Endothelial cell of umbilical vein (primary cell): ENCODE results near the gene CLEC16A. TPM values are rescaled to one million over a fixed set of nuclear protein-coding genes. Genes with fewer than 3 reads are reported as not detected.

Experiments
- BruUV-seq: library from RNA; stranded (reverse); fragments of 400-500 nt; replicated peaks from 2 replicates; lab custom pipeline; 2021; lab: Mats Ljungman, UMichigan
- CTCF ChIA-PET: fragments of 300-600, 350-600 bp; sonication (Branson Sonifier 250); formaldehyde crosslinking; loops from one replicate; lab custom pipeline; 2021; ENCODE audit warnings: antibody characterized with exemption, inconsistent platforms; lab: Charles Lee
- POLR2A ChIA-PET: fragments of 300-600, 350-600 bp; sonication (Branson Sonifier 250); formaldehyde crosslinking; loops from one replicate; lab custom pipeline; 2021; ENCODE audit warnings: antibody characterized with exemption, inconsistent platforms; lab: Charles Lee
- DNase-seq: peaks from one replicate; pipeline ENCODE4 v3.0.0-alpha.2; 2011; ENCODE audit warnings: low read depth, low spot score
- FAIRE-seq: peaks from 2 replicates; lab custom pipeline; 2011; peaks lifted over from hg19 to GRCh38; lab: Jason Lieb, UNC
- H2AFZ ChIP-seq: 2 replicates; pipeline ENCODE4 v1.6.0; 2012; ENCODE audit warnings: low read depth, low read length, control low read depth, inconsistent platforms
- H3K27ac ChIP-seq: 2 replicates; pipeline ENCODE4 v1.5.1; 2011; ENCODE audit warnings: low read depth, mild to moderate bottlenecking, control low read depth, low read length, moderate library complexity; ENCODE audit not compliant: insufficient read depth
- H3K27me3 ChIP-seq, 2 experiments: 2 replicates each; pipeline versions ENCODE4 v1.6.0 to v1.6.1; 2011; ENCODE audit warnings: low read length in 2 of 2, mixed read lengths in 1 of 2; ENCODE audit not compliant: control insufficient read depth in 2 of 2, insufficient read depth in 2 of 2
- H3K36me3 ChIP-seq, 2 experiments: 2 replicates in 1 of 2; 3 replicates in 1 of 2; pipeline ENCODE4 v1.5.1; 2011; ENCODE audit warnings: low read length in 2 of 2, mild to moderate bottlenecking in 1 of 2, moderate library complexity in 1 of 2; ENCODE audit not compliant: control insufficient read depth in 2 of 2, insufficient read depth in 2 of 2; ENCODE audit errors: extremely low read depth in 1 of 2
- H3K4me1 ChIP-seq: 3 replicates; pipeline ENCODE4 v1.5.1; 2011; ENCODE audit warnings: mild to moderate bottlenecking, low read length; ENCODE audit not compliant: control insufficient read depth, insufficient read depth; ENCODE audit errors: extremely low read depth
- H3K4me2 ChIP-seq: 2 replicates; pipeline ENCODE4 v1.6.1; 2011; ENCODE audit warnings: low read length, control low read depth, mixed read lengths; ENCODE audit not compliant: insufficient read depth
- H3K4me3 ChIP-seq, 3 experiments: fragments of 200-600 bp in 1 of 3; sonication (generic), shearing (Covaris generic) in 1 of 3; replicated peaks in 1 of 3; 2 replicates each; pipeline ENCODE4 v1.5.1; 2011 to 2016; ENCODE audit warnings: control low read depth in 3 of 3, low read length in 3 of 3, mild to moderate bottlenecking in 2 of 3, inconsistent platforms in 1 of 3, low read depth in 1 of 3, moderate library complexity in 1 of 3; ENCODE audit not compliant: insufficient read depth in 1 of 3
- H3K79me2 ChIP-seq: 2 replicates; pipeline ENCODE4 v1.6.0; 2012; ENCODE audit warnings: low read length, inconsistent platforms; ENCODE audit not compliant: control insufficient read depth, insufficient read depth
- H3K9ac ChIP-seq: replicated peaks from 2 replicates; pipeline ENCODE3; 2011; ENCODE audit warnings: low read length, control low read depth; ENCODE audit not compliant: insufficient read depth; ENCODE audit errors: extremely low read depth
- H3K9me1 ChIP-seq: replicated peaks from 3 replicates; pipeline ENCODE4 v1.6.0; 2011; ENCODE audit warnings: mild to moderate bottlenecking, low read length; ENCODE audit not compliant: control insufficient read depth, insufficient read depth; ENCODE audit errors: extremely low read depth
- H3K9me3 ChIP-seq: replicated peaks from 2 replicates; pipeline ENCODE4 v1.5.1; 2012; ENCODE audit warnings: low read length, inconsistent platforms; ENCODE audit not compliant: control insufficient read depth, insufficient read depth
- H4K20me1 ChIP-seq: replicated peaks from 2 replicates; pipeline ENCODE3; 2011; ENCODE audit warnings: mild to moderate bottlenecking, low read length; ENCODE audit not compliant: control insufficient read depth, insufficient read depth; ENCODE audit errors: extremely low read depth
- EZH2 ChIP-seq: IDR thresholded peaks from 2 replicates; pipeline ENCODE4 v1.6.1; 2012; ENCODE audit warnings: borderline replicate concordance, low read depth, mild to moderate bottlenecking, moderate library complexity, low read length, inconsistent platforms; ENCODE audit not compliant: severe bottlenecking
- FOS ChIP-seq: IDR thresholded peaks from 2 replicates; pipeline ENCODE4 v1.6.1; 2011; ENCODE audit warnings: mild to moderate bottlenecking, low read length, moderate library complexity, borderline replicate concordance; ENCODE audit not compliant: insufficient read depth
- GATA2 ChIP-seq: IDR thresholded peaks from 2 replicates; pipeline ENCODE4 v1.7.0; 2011; ENCODE audit warnings: low read depth, mild to moderate bottlenecking, moderate library complexity, mixed read lengths, low read length; ENCODE audit not compliant: insufficient read length, insufficient read depth
- JUN ChIP-seq: IDR thresholded peaks from 2 replicates; pipeline ENCODE4 v1.6.1; 2011; ENCODE audit warnings: borderline replicate concordance, low read depth; ENCODE audit not compliant: insufficient read length, insufficient read depth
- MYC ChIP-seq: IDR thresholded peaks from one replicate; pipeline ENCODE4 v1.6.1; 2011; ENCODE audit warnings: mild to moderate bottlenecking, low read depth, low read length
- POLR2A ChIP-seq: IDR thresholded peaks from 2 replicates; pipeline ENCODE4 v1.6.1; 2012; ENCODE audit warnings: low read depth, mild to moderate bottlenecking, control low read depth, low read length
- POLR2AphosphoS5 ChIP-seq: IDR thresholded peaks from 2 replicates; pipeline ENCODE4 v1.6.1; 2012; ENCODE audit warnings: low read depth, mild to moderate bottlenecking, control low read depth, low read length, moderate library complexity; ENCODE audit not compliant: insufficient read depth
- dilution Hi-C: fragments of 300-500 bp; cut with MboI; formaldehyde crosslinking; loops from one replicate; pipeline ENCODE4 v1.15.0; 2019; ENCODE audit warnings: low sequenced_read_pairs; ENCODE audit not compliant: extremely low pct_ligation_motif_present
- intact Hi-C: fragments of 100-400 bp; cut with micrococcal nuclease; formaldehyde crosslinking; loops from one replicate; pipeline ENCODE4 v1.10.0; 2022
- polyA plus RNA-seq, 4 experiments: library from polyadenylated mRNA; depleted of rRNA in 3 of 4; stranded (reverse) in 3 of 4; unstranded in 1 of 4; fragments of >200 nt; gene quantifications; 2 replicates each; pipeline versions ENCODE4 v1.2.1 to v1.2.3, GENCODE V29; 2011 to 2012; ENCODE audit warnings: missing spikeins in 1 of 4
- total RNA-seq: library from RNA; stranded (reverse); gene quantifications from 2 replicates; pipeline ENCODE4 v1.2.3, GENCODE V29; 2021
- TF ChIP-seq, protein P1 (sequence below), 2 donors: IDR thresholded peaks; 1 replicate in 1 of 2; 2 replicates in 1 of 2; pipeline ENCODE4 v1.5.1; 2011; ENCODE audit warnings: low read length in 2 of 2, mild to moderate bottlenecking in 2 of 2, moderate library complexity in 2 of 2, control low read depth in 1 of 2, inconsistent platforms in 1 of 2, low read depth in 1 of 2; ENCODE audit not compliant: insufficient read depth in 1 of 2; ENCODE audit errors: extremely low read depth in 1 of 2
- TF ChIP-seq, protein P2 (sequence below): IDR thresholded peaks from 2 replicates; pipeline ENCODE4 v1.6.1; 2011; ENCODE audit not compliant: insufficient read depth, insufficient read length

Gene CLEC16A
- total and polyA plus RNA-seq, 2 donors (not counting 3 experiments of a cell fraction or from before 2014, with no cell fraction given), result 11.4 to 23.3 TPM

DNA sequence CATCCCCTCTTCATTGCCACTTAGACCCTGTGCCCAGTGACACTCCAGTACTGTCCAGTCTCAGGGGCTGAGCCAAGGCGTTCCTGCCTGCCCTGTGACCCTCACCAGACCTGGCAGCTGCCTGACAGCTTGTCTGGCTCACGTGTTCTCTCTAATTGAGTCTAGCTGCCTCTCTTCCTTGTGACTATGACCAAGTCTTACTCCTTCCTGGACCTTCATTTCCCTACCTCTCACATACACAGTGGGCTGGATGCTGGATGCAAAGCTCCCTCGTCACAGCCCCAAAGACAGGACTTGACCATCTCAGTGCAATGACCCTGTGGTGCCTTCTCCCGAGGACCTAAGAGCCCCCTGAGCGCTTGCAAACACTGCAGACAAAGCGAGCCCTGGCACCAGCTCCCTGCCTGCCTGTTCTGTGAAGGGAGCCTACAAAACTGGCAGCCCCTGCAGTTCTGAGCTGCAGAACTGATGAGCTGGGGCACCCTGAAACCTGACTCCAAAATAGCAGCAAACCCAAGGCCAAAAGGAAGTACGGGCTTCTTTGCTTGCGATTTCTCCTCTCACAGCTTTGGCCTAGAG, 3.8 kb upstream of the CLEC16A start:
- DNase-seq, result no peak
- peaks cover 2% of the 10 kb centered on the region for H4K20me1 ChIP-seq
- BruUV-seq, result no TSS peak

More for the DNA sequence above, 3.8 kb upstream of the CLEC16A start:
- no peaks in the 10 kb centered on the region for H3K9me1 ChIP-seq
- H3K27ac ChIP-seq, result no peak overlapping the region
- H3K79me2 ChIP-seq, result peaks cover 51% of the 10 kb centered on the region
- dilution Hi-C loops, result no loop called here
- intact Hi-C loops, result loop anchor here (1.0 to 10.0 kb wide), 2 partner anchors 360 to 556 kb away; partner anchors contain the start of genes ATF7IP2 and EMP2
- H3K36me3 ChIP-seq, result no peaks in the 10 kb centered on the region
- no peaks in the 10 kb centered on the region for H3K27me3 ChIP-seq
- no peaks in the 10 kb centered on the region for H3K9me3 ChIP-seq
- H3K4me1 ChIP-seq, result peaks cover 59% of the 10 kb centered on the region
- FAIRE-seq, result peak; percentile 28
- peak overlapping the region; percentile 66 for H3K4me2 ChIP-seq
- peak overlapping the region; percentile 24 to 71 (median 55) for H3K4me3 ChIP-seq
- peak overlapping the region; percentile 10 for H3K9ac ChIP-seq
- TF ChIP-seq, protein P1, sequence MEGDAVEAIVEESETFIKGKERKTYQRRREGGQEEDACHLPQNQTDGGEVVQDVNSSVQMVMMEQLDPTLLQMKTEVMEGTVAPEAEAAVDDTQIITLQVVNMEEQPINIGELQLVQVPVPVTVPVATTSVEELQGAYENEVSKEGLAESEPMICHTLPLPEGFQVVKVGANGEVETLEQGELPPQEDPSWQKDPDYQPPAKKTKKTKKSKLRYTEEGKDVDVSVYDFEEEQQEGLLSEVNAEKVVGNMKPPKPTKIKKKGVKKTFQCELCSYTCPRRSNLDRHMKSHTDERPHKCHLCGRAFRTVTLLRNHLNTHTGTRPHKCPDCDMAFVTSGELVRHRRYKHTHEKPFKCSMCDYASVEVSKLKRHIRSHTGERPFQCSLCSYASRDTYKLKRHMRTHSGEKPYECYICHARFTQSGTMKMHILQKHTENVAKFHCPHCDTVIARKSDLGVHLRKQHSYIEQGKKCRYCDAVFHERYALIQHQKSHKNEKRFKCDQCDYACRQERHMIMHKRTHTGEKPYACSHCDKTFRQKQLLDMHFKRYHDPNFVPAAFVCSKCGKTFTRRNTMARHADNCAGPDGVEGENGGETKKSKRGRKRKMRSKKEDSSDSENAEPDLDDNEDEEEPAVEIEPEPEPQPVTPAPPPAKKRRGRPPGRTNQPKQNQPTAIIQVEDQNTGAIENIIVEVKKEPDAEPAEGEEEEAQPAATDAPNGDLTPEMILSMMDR (IDR thresholded peaks at IDR 0.05; ENCODE audit: extremely low read depth in 1 of 2, insufficient read depth in 1 of 2, low read depth in 1 of 2, low read length in 2 of 2), result no peak
- TF ChIP-seq GATA2, result no peak
- TF ChIP-seq EZH2, result no peak
- no peak for TF ChIP-seq JUN
- TF ChIP-seq POLR2AphosphoS5, result no peak
- TF ChIP-seq POLR2A, result no peak
- TF ChIP-seq MYC, result no peak
- TF ChIP-seq, protein P2, sequence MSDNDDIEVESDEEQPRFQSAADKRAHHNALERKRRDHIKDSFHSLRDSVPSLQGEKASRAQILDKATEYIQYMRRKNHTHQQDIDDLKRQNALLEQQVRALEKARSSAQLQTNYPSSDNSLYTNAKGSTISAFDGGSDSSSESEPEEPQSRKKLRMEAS, result no peak
- TF ChIP-seq FOS, result no peak
- H2AFZ ChIP-seq, result no peak overlapping the region
- POLR2A ChIA-PET, result interaction anchor here (0.7 kb wide), 1 partner anchor 316 kb away, joined by 3 read pairs; the partner anchor contains the start of gene SOCS1
- CTCF ChIA-PET, result interaction anchor here (1.0 to 1.7 kb wide), 3 partner anchors 8 to 22 kb away, joined by 3 to 8 read pairs (median 3); no protein-coding TSS in a partner anchor
